BLaER1 treated with 17β-estradiol and CSF1 and Interleukin-3, amounts not matched to agents 10 nM and 100 nM (cell line): Measurements from ENCODE around the gene MBD6.
"Not testable (repeated sequence)": the region's sequence is repeated elsewhere in the genome, so short reads cannot be mapped to it uniquely, and the experiment has no call there.

Source experiments
- H3K27ac ChIP-seq, 11 experiments: shearing (Covaris generic); formaldehyde crosslinking; 2 replicates each; pipeline ENCODE4 v1.8.1; 2022
- H3K27me3 ChIP-seq, 11 experiments: shearing (Covaris generic); formaldehyde crosslinking; 2 replicates each; pipeline ENCODE4 v1.8.1; 2022
- H3K36me3 ChIP-seq, 11 experiments: shearing (Covaris generic); formaldehyde crosslinking; 2 replicates each; pipeline ENCODE4 v1.8.1; 2022
- H3K4me1 ChIP-seq, 10 experiments: shearing (Covaris generic); formaldehyde crosslinking; 2 replicates each; pipeline ENCODE4 v1.8.1; 2022
- H3K4me2 ChIP-seq, 11 experiments: shearing (Covaris generic); formaldehyde crosslinking; 2 replicates each; pipeline ENCODE4 v1.8.1; 2022
- H3K4me3 ChIP-seq, 10 experiments: shearing (Covaris generic); formaldehyde crosslinking; 2 replicates each; pipeline ENCODE4 v1.8.1; 2022
- H3K9ac ChIP-seq, 11 experiments: shearing (Covaris generic); formaldehyde crosslinking; 2 replicates each; pipeline ENCODE4 v1.8.1; 2022
- H3K9me3 ChIP-seq, 11 experiments: shearing (Covaris generic); formaldehyde crosslinking; replicated peaks in 1 of 11; 2 replicates each; pipeline ENCODE4 v1.8.1; 2022
- H4K20me1 ChIP-seq, 11 experiments: shearing (Covaris generic); formaldehyde crosslinking; 2 replicates each; pipeline ENCODE4 v1.8.1; 2022
- Cebpa-rat ChIP-seq, 11 experiments: shearing (Covaris generic); IDR thresholded peaks; 2 replicates each; pipeline ENCODE4 v1.8.1; 2022

Gene MBD6

GRCh38 chr12:57563358-57563757 is 40.7 kb downstream of the MBD6 start:
- Histone ChIP-seq H3K4me3 (no peak overlapping the region), H3K27me3 (no peaks in the 10 kb centered on the region), H3K4me1 (peaks cover 0 to 5% (median 0%) of the 10 kb centered on the region in 10 experiments; a peak in 1 of 20 replicates), H4K20me1 (no peaks in the 10 kb centered on the region), H3K9ac (no peak overlapping the region), H3K27ac (no peak overlapping the region), H3K4me2 (no peak overlapping the region), H3K36me3 (no peaks in the 10 kb centered on the region), H3K9me3 (no peaks in the 10 kb centered on the region)
- no peak for TF ChIP-seq Cebpa-rat (IDR thresholded peaks at IDR 0.05)

GRCh38 chr12:57564178-57564740 is 41.6 kb downstream of the MBD6 start:
- no peaks in the 10 kb centered on the region for H3K9me3 ChIP-seq
- H3K27me3 ChIP-seq, result no peaks in the 10 kb centered on the region
- H3K36me3 ChIP-seq, result no peaks in the 10 kb centered on the region
- TF ChIP-seq Cebpa-rat (IDR thresholded peaks at IDR 0.05), result no peak
- H3K27ac ChIP-seq, result no peak overlapping the region
- H3K4me1 ChIP-seq, result peaks cover 0 to 5% (median 0%) of the 10 kb centered on the region in 10 experiments; a peak in 1 of 20 replicates
- H3K9ac ChIP-seq, result no peak overlapping the region
- H4K20me1 ChIP-seq, result no peaks in the 10 kb centered on the region
- no peak overlapping the region for H3K4me2 ChIP-seq
- no peak overlapping the region for H3K4me3 ChIP-seq

- Histone ChIP-seq H3K4me3 (no peak overlapping the region), H3K4me2 (no peak overlapping the region), H3K27ac (no peak overlapping the region), H3K4me1 (no peaks in the 10 kb centered on the region), H3K27me3 (no peaks in the 10 kb centered on the region), H3K9ac (no peak overlapping the region), H4K20me1 (no peaks in the 10 kb centered on the region), H3K9me3 (no peaks in the 10 kb centered on the region), H3K36me3 (no peaks in the 10 kb centered on the region)
- TF ChIP-seq Cebpa-rat (IDR thresholded peaks at IDR 0.05), result no peak
Measured at GRCh38 chr12:57568838-57569237, 46.2 kb downstream of the MBD6 start.

GRCh38 chr12:57569858-57570257 is 47.2 kb downstream of the MBD6 start:
- H3K4me1 ChIP-seq, result no peaks in the 10 kb centered on the region
- H4K20me1 ChIP-seq, result no peaks in the 10 kb centered on the region
- no peak overlapping the region for H3K9ac ChIP-seq
- no peak overlapping the region for H3K4me2 ChIP-seq
- no peak for TF ChIP-seq Cebpa-rat (IDR thresholded peaks at IDR 0.05)
- H3K27ac ChIP-seq, result no peak overlapping the region
- H3K4me3 ChIP-seq, result no peak overlapping the region
- H3K9me3 ChIP-seq, result no peaks in the 10 kb centered on the region
- H3K27me3 ChIP-seq, result no peaks in the 10 kb centered on the region
- no peaks in the 10 kb centered on the region for H3K36me3 ChIP-seq

- not testable (repeated sequence) for H3K4me1 ChIP-seq, H3K27ac ChIP-seq, H3K36me3 ChIP-seq, H3K4me2 ChIP-seq, H4K20me1 ChIP-seq, H3K9ac ChIP-seq, H3K9me3 ChIP-seq, H3K27me3 ChIP-seq, H3K4me3 ChIP-seq
Measured at GRCh38 chr12:57570438-57570837, 47.8 kb downstream of the MBD6 start.

- Histone ChIP-seq H3K4me3 (no peak overlapping the region), H3K36me3 (no peaks in the 10 kb centered on the region), H3K9me3 (no peaks in the 10 kb centered on the region), H3K27ac (no peak overlapping the region), H3K4me1 (no peaks in the 10 kb centered on the region), H3K27me3 (no peaks in the 10 kb centered on the region), H3K9ac (no peak overlapping the region), H3K4me2 (no peak overlapping the region), H4K20me1 (no peaks in the 10 kb centered on the region)
- TF ChIP-seq Cebpa-rat (IDR thresholded peaks at IDR 0.05), result no peak
Measured at GRCh38 chr12:57571926-57572762, 49.5 kb downstream of the MBD6 start.

GRCh38 chr12:57574795-57575194 is 52.2 kb downstream of the MBD6 start:
- no peaks in the 10 kb centered on the region for H4K20me1 ChIP-seq
- H3K27ac ChIP-seq, result no peak overlapping the region
- no peaks in the 10 kb centered on the region for H3K4me1 ChIP-seq
- TF ChIP-seq Cebpa-rat (IDR thresholded peaks at IDR 0.05), result no peak
- H3K36me3 ChIP-seq, result no peaks in the 10 kb centered on the region
- H3K4me2 ChIP-seq, result no peak overlapping the region
- H3K27me3 ChIP-seq, result no peaks in the 10 kb centered on the region
- no peak overlapping the region for H3K4me3 ChIP-seq
- H3K9me3 ChIP-seq, result no peaks in the 10 kb centered on the region
- H3K9ac ChIP-seq, result no peak overlapping the region

- no peaks in the 10 kb centered on the region for H3K27me3 ChIP-seq
- H3K9me3 ChIP-seq, result no peaks in the 10 kb centered on the region
- H3K4me2 ChIP-seq, result no peak overlapping the region
- no peak for TF ChIP-seq Cebpa-rat (IDR thresholded peaks at IDR 0.05)
- H3K4me3 ChIP-seq, result no peak overlapping the region
- no peaks in the 10 kb centered on the region for H3K36me3 ChIP-seq
- no peaks in the 10 kb centered on the region for H4K20me1 ChIP-seq
- H3K27ac ChIP-seq, result no peak overlapping the region
- no peaks in the 10 kb centered on the region for H3K4me1 ChIP-seq
- no peak overlapping the region for H3K9ac ChIP-seq
Measured at GRCh38 chr12:57575771-57576612, 53.4 kb downstream of the MBD6 start.

- Histone ChIP-seq H3K4me2 (no peak overlapping the region), H4K20me1 (no peaks in the 10 kb centered on the region)
Measured at GRCh38 chr12:57576613-57577160, 54.1 kb downstream of the MBD6 start.

More at GRCh38 chr12:57576613-57577160, 54.1 kb downstream of the MBD6 start:
- H3K36me3 ChIP-seq, result no peaks in the 10 kb centered on the region
- H3K9ac ChIP-seq, result no peak overlapping the region
- no peaks in the 10 kb centered on the region for H3K27me3 ChIP-seq
- TF ChIP-seq Cebpa-rat (IDR thresholded peaks at IDR 0.05), result no peak
- H3K9me3 ChIP-seq, result no peaks in the 10 kb centered on the region
- H3K4me1 ChIP-seq, result no peaks in the 10 kb centered on the region
- H3K4me3 ChIP-seq, result no peak overlapping the region
- no peak overlapping the region for H3K27ac ChIP-seq
